Cardiac muscle cell (in vitro differentiated cells and primary cell): ENCODE measurements around the gene HIVEP2. TPM values are rescaled to one million over a fixed set of nuclear protein-coding genes. Genes with fewer than 3 reads are reported as not detected.

ENCODE experiments used
- DNase-seq, 2 donors: peaks; one replicate each; pipeline versions ENCODE4 v3.0.0 to v3.0.0-alpha.2; 2010 to 2017; ENCODE audit warnings: low read depth in 1 of 2, low spot score in 1 of 2
- H3K27ac ChIP-seq: fragments of 200-600 bp; sonication (generic); 2 replicates; pipeline ENCODE4 v1.5.1; 2016
- H3K27me3 ChIP-seq: fragments of 200-600 bp; sonication (generic); 2 replicates; pipeline ENCODE4 v1.6.0; 2016; ENCODE audit warnings: control low read depth
- H3K36me3 ChIP-seq: fragments of 200-600 bp; sonication (generic); 2 replicates; pipeline ENCODE4 v1.5.1; 2016; ENCODE audit warnings: control low read depth
- H3K4me1 ChIP-seq: fragments of 200-600 bp; sonication (generic); 2 replicates; pipeline ENCODE4 v1.8.1; 2017; ENCODE audit warnings: low read depth, mild to moderate bottlenecking, mixed run types
- H3K4me3 ChIP-seq: fragments of 200-600 bp; sonication (generic); 2 replicates; pipeline ENCODE4 v1.5.1; 2016; ENCODE audit warnings: mild to moderate bottlenecking
- H3K9me3 ChIP-seq: fragments of 200-600 bp; sonication (generic); 2 replicates; pipeline ENCODE4 v1.5.1; 2017; ENCODE audit warnings: low read depth, mild to moderate bottlenecking, control low read depth
- CTCF ChIP-seq: IDR thresholded peaks from 2 replicates; pipeline ENCODE4 v1.5.1; 2012; ENCODE audit warnings: low read depth, mild to moderate bottlenecking, low read length
- polyA plus RNA-seq: library from polyadenylated mRNA; unstranded; fragments of >200 nt; fragmentation: Nextera tagmentation; extraction: Ambion mirVana; gene quantifications from 2 replicates; pipeline ENCODE4 v1.2.1, GENCODE V29; 2016
- total RNA-seq: library from RNA; depleted of rRNA; stranded (reverse); fragments of >200 nt; gene quantifications from 2 replicates; pipeline ENCODE4 v1.2.3, GENCODE V29; 2016

HIVEP2 gene
- total and polyA plus RNA-seq, 2 experiments from 2014 or later = 3.6 to 18.0 TPM

- peaks cover 20% of the 10 kb centered on the region for H3K36me3 ChIP-seq
- H3K9me3 ChIP-seq = no peaks in the 10 kb centered on the region
- no peak overlapping the region for H3K4me3 ChIP-seq
These were observed 179.7 kb downstream of the HIVEP2 start for GRCh38 chr6:142765306-142765705.

GRCh38 chr6:142764311-142764710, 180.7 kb downstream of the HIVEP2 start:
- DNase-seq = peak in 1 of 2 donors; percentile 17
- Histone ChIP-seq H3K36me3 (peaks cover 28% of the 10 kb centered on the region), H3K4me1 (peaks cover 4% of the 10 kb centered on the region), H3K27ac (no peak overlapping the region), H3K9me3 (no peaks in the 10 kb centered on the region), H3K27me3 (no peaks in the 10 kb centered on the region), H3K4me3 (no peak overlapping the region)
- no peak for TF ChIP-seq CTCF

More at GRCh38 chr6:142765306-142765705, 179.7 kb downstream of the HIVEP2 start:
- Histone ChIP-seq H3K27me3 (no peaks in the 10 kb centered on the region), H3K4me1 (peaks cover 4% of the 10 kb centered on the region), H3K27ac (no peak overlapping the region)
- DNase-seq = no peak
- TF ChIP-seq CTCF = no peak

GRCh38 chr6:142763205-142763604, 181.8 kb downstream of the HIVEP2 start:
- Histone ChIP-seq H3K9me3 (no peaks in the 10 kb centered on the region), H3K27ac (no peak overlapping the region)

GRCh38 chr6:142761756-142762155, 183.2 kb downstream of the HIVEP2 start:
- Histone ChIP-seq H3K27ac (no peak overlapping the region), H3K9me3 (no peaks in the 10 kb centered on the region), H3K36me3 (peaks cover 24% of the 10 kb centered on the region), H3K4me3 (no peak overlapping the region), H3K27me3 (no peaks in the 10 kb centered on the region), H3K4me1 (peaks cover 4% of the 10 kb centered on the region)
- TF ChIP-seq CTCF = no peak
- no peak for DNase-seq

More at GRCh38 chr6:142763205-142763604, 181.8 kb downstream of the HIVEP2 start:
- Histone ChIP-seq H3K27me3 (no peaks in the 10 kb centered on the region), H3K4me3 (no peak overlapping the region), H3K4me1 (peaks cover 4% of the 10 kb centered on the region), H3K36me3 (peaks cover 32% of the 10 kb centered on the region)
- no peak for TF ChIP-seq CTCF
- DNase-seq = no peak

GRCh38 chr6:142760152-142760551, 184.8 kb downstream of the HIVEP2 start:
- Histone ChIP-seq H3K27me3 (no peaks in the 10 kb centered on the region), H3K36me3 (peaks cover 24% of the 10 kb centered on the region), H3K9me3 (no peaks in the 10 kb centered on the region), H3K4me1 (peaks cover 9% of the 10 kb centered on the region), H3K27ac (no peak overlapping the region), H3K4me3 (no peak overlapping the region)
- no peak for TF ChIP-seq CTCF
- DNase-seq = peak in 1 of 2 donors; percentile 19

GRCh38 chr6:142758629-142759025, 186.3 kb downstream of the HIVEP2 start:
- Histone ChIP-seq H3K27me3 (no peaks in the 10 kb centered on the region), H3K4me1 (peaks cover 9% of the 10 kb centered on the region), H3K36me3 (peaks cover 16% of the 10 kb centered on the region), H3K9me3 (no peaks in the 10 kb centered on the region), H3K27ac (no peak overlapping the region), H3K4me3 (no peak overlapping the region)
- DNase-seq = no peak
- TF ChIP-seq CTCF = no peak
